Epidermal melanocyte (primary cell): ENCODE measurements around the gene ACAP2.

Source experiments
- DNase-seq: peaks from one replicate; pipeline ENCODE4 v3.0.0; 2011; ENCODE audit warnings: low spot score; ENCODE audit not compliant: insufficient read length

ACAP2 gene

DNA sequence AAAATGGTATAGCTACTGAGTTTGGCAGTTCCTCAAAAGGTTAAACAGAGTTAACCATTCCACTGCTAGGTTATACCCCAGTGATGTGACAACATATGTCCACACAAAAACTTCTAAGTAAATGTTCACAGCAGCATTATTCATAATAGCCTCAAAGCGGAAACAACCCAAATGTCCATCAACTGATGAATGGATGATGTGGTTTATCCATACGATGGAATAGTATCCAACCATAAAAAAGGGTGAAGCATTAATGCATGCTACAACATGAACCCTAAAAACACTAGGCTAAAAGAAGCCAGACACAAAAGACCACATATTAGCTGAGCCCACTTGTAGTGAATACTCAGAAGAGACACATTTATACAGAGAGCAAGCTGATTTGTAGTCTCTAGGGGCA, 180.9 kb downstream of the ACAP2 start:
- DNase-seq = no peak

DNA sequence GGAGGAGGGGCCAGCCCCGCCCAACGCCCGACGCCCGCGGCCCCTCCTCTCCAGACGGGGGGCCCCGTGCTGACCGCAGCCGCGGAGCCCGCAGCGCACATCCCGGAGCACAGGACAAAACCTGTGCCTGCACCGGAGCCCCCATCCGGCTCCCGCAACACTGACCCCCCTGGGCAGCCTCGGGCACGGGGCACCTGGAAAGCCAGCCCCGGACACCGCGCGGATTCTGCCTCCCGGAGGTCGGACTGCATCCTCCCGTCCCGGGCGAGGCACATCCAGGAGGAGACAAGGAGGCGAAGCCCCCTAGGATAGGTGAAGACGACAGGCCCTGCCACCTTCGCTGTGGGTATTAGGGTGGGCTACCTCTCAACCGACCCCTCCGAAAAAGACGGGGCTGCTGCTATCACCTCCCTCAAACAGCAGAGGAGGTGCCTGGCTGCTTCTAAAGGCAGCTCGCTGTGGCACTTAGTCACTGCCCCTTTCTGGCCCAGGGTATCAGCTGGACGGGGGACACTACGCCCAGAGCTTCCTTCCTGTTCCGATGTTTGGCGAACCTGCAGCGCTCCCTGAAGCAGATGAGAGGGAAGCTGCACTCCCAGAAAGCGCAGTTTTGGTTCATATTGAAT, 182.4 kb downstream of the ACAP2 start:
- no peak for DNase-seq

GRCh38 chr3:195259475-195260279, 183.1 kb downstream of the ACAP2 start:
- DNase-seq = peak; percentile 97

DNA sequence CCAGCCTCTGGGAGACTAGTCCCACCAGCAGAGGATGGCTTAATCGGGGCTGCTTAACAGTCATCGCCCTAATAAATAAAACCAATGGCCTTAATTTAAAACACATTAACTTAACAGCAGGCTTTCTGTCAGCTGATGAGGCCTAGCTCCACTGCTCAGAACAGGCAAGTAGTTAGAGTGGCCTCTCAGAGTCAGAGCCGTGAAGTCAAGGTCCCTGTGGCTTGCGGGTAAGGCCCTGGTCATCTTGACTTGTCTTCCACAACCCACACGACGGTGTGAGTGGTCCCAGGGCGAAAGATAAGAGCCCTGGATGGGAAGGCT, 183.7 kb downstream of the ACAP2 start:
- peak; percentile 53 for DNase-seq

DNA sequence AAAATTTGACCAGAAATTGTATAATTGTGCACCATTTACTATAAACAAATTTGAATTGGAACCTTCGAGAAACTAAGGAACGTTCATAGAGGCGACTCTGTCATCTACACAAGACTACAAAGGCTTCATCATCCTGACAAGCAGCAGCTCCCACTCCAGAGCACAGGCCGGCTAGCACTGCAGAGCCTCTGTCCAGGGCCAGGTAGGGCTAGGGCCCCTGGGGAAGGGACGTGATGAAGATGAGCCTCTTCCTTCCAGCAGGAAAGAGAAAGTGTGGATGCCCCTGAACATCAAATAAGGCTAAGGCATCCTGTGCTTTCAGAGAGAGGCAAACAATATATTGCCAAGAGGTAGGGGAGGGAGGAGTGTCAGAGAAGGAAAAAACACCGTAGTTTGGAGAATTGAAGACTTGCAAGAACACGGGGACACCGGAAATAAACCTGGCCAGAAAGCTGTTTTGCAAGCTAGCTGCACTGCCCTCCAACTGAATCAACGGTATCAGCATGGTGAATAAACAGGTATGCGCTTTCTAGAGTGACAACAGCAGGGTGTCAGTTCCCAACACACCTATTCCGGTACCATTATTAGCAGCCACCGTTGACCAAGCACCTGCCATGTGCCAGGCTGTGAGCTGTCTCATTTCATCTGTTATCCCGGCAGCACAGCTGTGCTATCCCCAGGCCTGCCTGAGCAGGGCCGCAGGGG, 184.2 kb downstream of the ACAP2 start:
- DNase-seq = no peak

DNA sequence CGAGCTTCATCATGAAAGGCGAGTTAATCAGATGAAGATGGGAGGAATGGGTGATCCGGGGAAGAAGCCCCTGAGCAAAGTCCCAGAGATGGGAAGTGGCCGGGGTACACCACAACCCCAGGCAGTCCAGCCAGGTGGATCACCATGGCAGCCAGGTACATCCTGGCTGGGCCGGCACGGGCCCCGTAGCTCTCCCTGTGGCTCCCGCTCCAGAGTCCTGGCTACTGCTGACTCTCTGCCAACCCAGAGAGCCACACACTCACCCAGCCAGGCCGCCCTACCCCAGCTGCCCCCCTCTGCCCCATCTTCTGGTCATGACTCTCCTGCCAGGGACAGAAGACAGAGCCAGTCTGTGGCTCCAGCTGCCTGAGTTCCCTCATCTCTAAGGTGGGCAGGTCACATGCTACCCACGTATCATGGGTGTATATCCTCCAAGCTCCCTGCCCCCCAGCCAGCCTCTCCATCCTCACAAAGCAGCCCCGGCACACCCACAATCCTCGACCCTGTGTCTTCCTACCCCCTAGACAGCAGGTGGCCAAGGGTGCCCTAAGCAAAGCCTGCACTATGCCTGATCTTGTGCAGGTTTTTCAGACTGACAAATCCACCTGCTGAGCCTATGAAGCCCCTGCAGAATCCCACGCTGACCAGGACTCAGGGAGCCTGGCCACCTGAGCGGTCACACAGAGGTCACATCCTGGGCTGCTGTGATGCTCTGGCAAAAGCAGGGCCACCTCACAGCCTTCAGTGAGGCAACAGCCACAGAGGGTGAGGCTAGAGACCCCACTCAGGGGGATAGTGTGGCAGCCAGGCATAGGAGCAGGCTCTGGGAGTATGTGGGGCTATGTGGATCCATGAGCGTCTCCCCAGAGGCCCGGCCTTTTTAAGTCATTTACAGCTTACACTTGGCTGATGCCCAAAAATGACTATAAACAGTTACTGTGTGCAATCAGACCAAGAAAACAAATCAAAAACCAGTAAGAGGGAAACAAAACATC, 185.1 kb downstream of the ACAP2 start:
- no peak for DNase-seq

GRCh38 chr3:195256639-195257453, 186.0 kb downstream of the ACAP2 start:
- no peak for DNase-seq

GRCh38 chr3:195255571-195256501, 187.0 kb downstream of the ACAP2 start:
- DNase-seq = no peak

DNA sequence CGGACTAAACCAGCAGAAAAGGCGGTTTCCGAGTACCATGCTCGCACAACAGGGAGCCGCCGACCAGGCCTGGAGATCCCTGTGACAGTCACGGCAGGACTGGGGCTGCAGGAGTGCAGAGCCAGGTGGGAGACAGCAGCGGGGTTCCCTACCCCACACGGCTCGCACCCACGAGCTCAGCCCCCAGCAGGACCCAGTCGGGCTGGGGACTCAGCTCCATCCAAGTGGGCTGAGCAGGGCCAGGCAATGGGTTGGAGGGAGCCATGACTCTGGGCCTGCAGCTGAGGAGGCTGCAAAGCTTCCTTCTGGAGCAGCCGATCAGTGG, 187.7 kb downstream of the ACAP2 start:
- no peak for DNase-seq

GRCh38 chr3:195254454-195255175, 188.2 kb downstream of the ACAP2 start:
- DNase-seq = no peak

GRCh38 chr3:195253923-195254432, 188.8 kb downstream of the ACAP2 start:
- no peak for DNase-seq

GRCh38 chr3:195251336-195252065, 191.3 kb downstream of the ACAP2 start:
- DNase-seq = no peak

DNA sequence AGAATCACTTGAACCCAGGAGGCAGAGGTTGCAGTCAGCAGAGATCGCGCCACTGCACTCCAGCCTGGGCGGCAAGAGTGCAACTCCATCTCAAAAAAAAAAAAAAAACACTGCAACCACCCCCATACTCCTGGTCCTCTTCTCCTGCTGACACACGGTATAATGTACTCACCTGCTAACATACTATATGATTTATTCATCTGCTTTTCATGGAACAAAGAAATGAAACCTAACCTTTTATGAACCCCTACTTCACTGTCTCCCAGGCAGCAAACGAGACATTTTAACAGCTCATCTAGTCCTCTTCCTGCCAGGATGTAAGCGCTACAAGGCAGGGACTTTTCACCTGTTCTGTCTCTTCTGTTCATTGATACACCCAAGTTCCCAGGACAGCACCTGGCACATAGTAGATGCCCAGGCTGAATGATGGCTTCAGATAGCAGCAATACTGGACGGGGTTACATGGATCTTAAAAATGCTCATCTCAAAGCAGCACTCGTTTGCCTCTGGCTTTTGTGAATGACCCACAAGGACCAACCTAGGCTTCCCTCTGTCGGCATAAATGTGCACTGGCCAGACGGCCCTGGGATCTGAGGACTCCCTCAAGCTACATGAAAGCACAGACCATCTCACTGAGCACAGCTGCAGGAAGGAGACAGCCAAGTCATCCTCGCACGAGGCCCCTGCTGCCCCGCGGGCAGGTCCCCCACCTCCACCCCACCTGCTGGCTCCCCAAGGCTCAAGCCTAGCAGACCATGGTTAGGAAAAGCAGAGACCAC, 192.2 kb downstream of the ACAP2 start:
- no peak for DNase-seq

DNA sequence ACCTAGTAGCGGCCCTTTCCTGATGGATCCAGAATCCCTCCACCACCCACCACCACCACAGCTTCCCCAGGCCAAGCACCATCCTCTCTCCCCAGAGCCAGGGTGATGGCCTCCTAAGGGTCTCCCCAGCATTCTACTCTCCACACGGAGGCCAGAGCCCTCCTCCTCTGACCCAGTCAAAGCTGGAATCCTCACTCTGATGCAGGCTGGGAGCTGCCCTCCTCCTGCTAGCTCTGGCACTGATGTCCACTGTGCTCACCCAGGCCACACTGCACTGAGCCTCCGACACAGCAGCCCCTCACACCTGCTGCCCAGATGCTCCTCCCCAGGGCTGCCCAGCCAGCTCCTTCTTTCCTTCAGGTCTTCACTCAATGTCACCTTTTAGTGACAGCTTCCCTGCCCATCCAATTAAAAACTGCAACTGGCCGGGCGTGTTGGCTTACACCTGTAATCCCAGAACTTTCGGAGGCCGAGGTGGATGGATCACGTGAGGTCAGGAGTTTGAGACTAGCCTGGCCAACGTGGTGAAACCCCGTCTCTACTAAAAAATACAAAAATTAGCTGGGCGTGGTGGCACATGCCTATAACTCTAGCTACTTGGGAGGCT, 192.9 kb downstream of the ACAP2 start:
- DNase-seq = no peak

- no peak for DNase-seq
These were observed 193.6 kb downstream of the ACAP2 start for GRCh38 chr3:195249057-195249770.

- DNase-seq = no peak
These were observed 194.5 kb downstream of the ACAP2 start for GRCh38 chr3:195248281-195248680.
